Ishikawa (cell line): ENCODE measurements around the gene ARHGAP31.

Experiments
- CEBPB ChIP-seq: IDR thresholded peaks from 2 replicates; pipeline ENCODE4 v1.6.1; 2012
- CREB1 ChIP-seq: IDR thresholded peaks from 2 replicates; pipeline ENCODE4 v1.6.1; 2012; ENCODE audit warnings: low read depth
- EGR1 ChIP-seq: IDR thresholded peaks from 2 replicates; pipeline ENCODE4 v1.6.1; 2012
- EP300 ChIP-seq: IDR thresholded peaks from 2 replicates; pipeline ENCODE4 v1.6.1; 2012; ENCODE audit warnings: borderline replicate concordance
- FOXM1 ChIP-seq: IDR thresholded peaks from 2 replicates; pipeline ENCODE4 v1.6.1; 2012; ENCODE audit warnings: low read depth, borderline replicate concordance
- NFIC ChIP-seq: IDR thresholded peaks from 2 replicates; pipeline ENCODE4 v1.6.1; 2012
- RAD21 ChIP-seq: IDR thresholded peaks from 2 replicates; pipeline ENCODE4 v1.6.1; 2012; ENCODE audit warnings: low read depth
- REST ChIP-seq: IDR thresholded peaks from 2 replicates; pipeline ENCODE4 v1.6.1; 2012; ENCODE audit warnings: low read depth, mild to moderate bottlenecking
- TAF1 ChIP-seq: IDR thresholded peaks from 2 replicates; pipeline ENCODE4 v1.6.1; 2012; ENCODE audit warnings: low read depth, mild to moderate bottlenecking
- TCF12 ChIP-seq: IDR thresholded peaks from 2 replicates; pipeline ENCODE4 v1.6.1; 2012; ENCODE audit warnings: low read depth
- TEAD4 ChIP-seq: IDR thresholded peaks from 2 replicates; pipeline ENCODE4 v1.6.1; 2012
- USF1 ChIP-seq: IDR thresholded peaks from 2 replicates; pipeline ENCODE4 v1.6.1; 2012
- YY1 ChIP-seq: IDR thresholded peaks from 2 replicates; pipeline ENCODE4 v1.6.1; 2012; ENCODE audit warnings: low read depth
- ZBTB7A ChIP-seq: IDR thresholded peaks from 2 replicates; pipeline ENCODE4 v1.6.1; 2012; ENCODE audit warnings: low read depth
- TF ChIP-seq, protein P1 (sequence below): IDR thresholded peaks from 2 replicates; pipeline ENCODE4 v1.6.1; 2012

ARHGAP31 gene

DNA sequence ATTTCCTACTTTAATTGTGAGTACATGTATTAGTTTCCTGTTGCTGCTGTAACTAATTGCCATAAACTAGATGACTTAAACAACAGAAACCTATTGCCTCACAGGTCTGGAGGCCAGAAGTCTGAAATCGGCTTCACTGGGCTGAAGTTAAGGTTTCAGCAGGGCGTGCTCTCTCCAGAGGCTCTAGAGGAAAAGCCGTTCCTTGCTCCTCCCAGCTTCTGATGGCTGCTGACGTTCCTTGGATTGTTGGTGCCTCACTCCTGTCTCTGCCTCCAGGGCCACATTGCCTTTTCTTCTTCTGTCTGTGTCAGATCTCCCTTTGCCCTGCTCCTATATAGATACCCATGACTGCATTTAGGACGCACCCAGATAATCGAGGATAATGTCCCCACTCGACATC is 80.9 kb downstream of the ARHGAP31 start:
- TF ChIP-seq NFIC = no peak
- no peak for TF ChIP-seq CEBPB
- no peak for TF ChIP-seq EGR1
- TF ChIP-seq TCF12 = no peak
- TF ChIP-seq EP300 = no peak
- TF ChIP-seq TAF1 = no peak
- no peak for TF ChIP-seq TEAD4
- TF ChIP-seq, protein P1, sequence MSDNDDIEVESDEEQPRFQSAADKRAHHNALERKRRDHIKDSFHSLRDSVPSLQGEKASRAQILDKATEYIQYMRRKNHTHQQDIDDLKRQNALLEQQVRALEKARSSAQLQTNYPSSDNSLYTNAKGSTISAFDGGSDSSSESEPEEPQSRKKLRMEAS = no peak
- no peak for TF ChIP-seq FOXM1
- TF ChIP-seq USF1 = no peak
- TF ChIP-seq REST = no peak
- TF ChIP-seq YY1 = no peak
- TF ChIP-seq CREB1 = no peak
- TF ChIP-seq RAD21 = no peak
- no peak for TF ChIP-seq ZBTB7A

GRCh38 chr3:119375510-119375909 is 81.3 kb downstream of the ARHGAP31 start:
- TF ChIP-seq ZBTB7A = no peak
- TF ChIP-seq, protein P1 = no peak
- no peak for TF ChIP-seq TEAD4
- no peak for TF ChIP-seq EP300
- no peak for TF ChIP-seq CEBPB
- TF ChIP-seq USF1 = no peak

DNA sequence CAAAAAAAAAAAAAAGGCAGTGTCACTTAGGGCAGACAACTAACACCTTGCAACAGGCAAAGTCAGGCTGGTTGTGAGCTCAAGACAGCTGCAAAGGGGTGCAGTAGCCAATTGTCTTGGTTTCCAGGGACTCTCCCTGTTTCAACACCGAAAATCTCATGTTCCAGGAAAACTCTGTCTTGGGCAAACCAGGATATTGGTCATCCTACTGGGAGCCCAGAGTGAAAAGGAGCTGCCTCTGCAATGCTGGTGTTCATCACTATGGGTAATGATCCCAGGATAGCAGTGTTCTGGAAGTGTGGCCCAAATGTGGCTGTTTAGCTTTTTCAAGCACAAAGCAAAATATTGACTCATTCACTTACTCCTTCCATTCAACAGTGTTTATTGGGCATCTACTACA is 82.6 kb downstream of the ARHGAP31 start:
- TF ChIP-seq FOXM1 = no peak
- TF ChIP-seq TEAD4 = no peak

GRCh38 chr3:119378259-119378803 is 84.1 kb downstream of the ARHGAP31 start:
- TF ChIP-seq CREB1 = no peak
- no peak for TF ChIP-seq REST
- TF ChIP-seq YY1 = no peak
- TF ChIP-seq TEAD4 = no peak
- no peak for TF ChIP-seq RAD21
- TF ChIP-seq, protein P1 = no peak
- no peak for TF ChIP-seq EP300
- TF ChIP-seq FOXM1 = no peak
- TF ChIP-seq NFIC = no peak
- no peak for TF ChIP-seq EGR1
- no peak for TF ChIP-seq CEBPB
- TF ChIP-seq USF1 = no peak
- no peak for TF ChIP-seq TAF1
- no peak for TF ChIP-seq TCF12

- peak; percentile 28 for TF ChIP-seq RAD21
- TF ChIP-seq TCF12 = no peak
- TF ChIP-seq NFIC = peak; percentile 44; the same call in 1 of the 2 replicates
Measured at GRCh38 chr3:119380697-119381096, 86.5 kb downstream of the ARHGAP31 start.

DNA sequence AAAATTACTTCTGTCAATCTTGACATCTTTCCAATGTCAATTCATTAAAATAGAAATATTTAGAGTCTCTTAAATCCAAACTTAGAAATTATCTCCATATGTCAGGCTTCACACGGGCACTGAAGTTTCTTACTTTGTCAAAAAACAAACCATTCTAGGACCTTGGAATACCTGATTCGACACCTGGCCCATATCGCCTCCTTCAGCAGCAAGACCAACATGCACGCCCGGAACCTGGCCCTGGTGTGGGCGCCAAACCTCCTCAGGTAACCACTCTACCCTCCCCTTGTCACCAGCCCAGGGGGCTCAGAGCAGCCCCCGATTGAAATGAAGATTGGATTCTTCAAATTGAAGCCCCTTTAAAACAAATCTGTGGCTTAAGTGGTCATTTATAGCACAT is 88.0 kb downstream of the ARHGAP31 start:
- TF ChIP-seq EP300 = no peak
- no peak for TF ChIP-seq TAF1
- no peak for TF ChIP-seq USF1
- TF ChIP-seq YY1 = no peak
- TF ChIP-seq NFIC = no peak
- TF ChIP-seq CREB1 = no peak
- TF ChIP-seq FOXM1 = no peak
- TF ChIP-seq, protein P1 = no peak
